ENCODE measurements around the gene PLCXD3.

Gene PLCXD3

GRCh38 chr5:41263335-41263734 lies 247.1 kb downstream of the PLCXD3 start:
- TF ChIP-seq CREB1 (IDR thresholded peaks at IDR 0.05; ENCODE audit: low read depth), result no peak
- no peak for TF ChIP-seq TAF1 (IDR thresholded peaks at IDR 0.05; ENCODE audit: low read depth)
